HG03378 (cell line): ENCODE measurements around the gene IFNLR1.

ENCODE experiments used
- ATAC-seq: cut with Tn5 transposase; IDR thresholded peaks from one replicate; pipeline ENCODE4 v1.9.1; 2021; ENCODE audit warnings: mild to moderate bottlenecking, moderate library complexity; ENCODE audit not compliant: unreplicated experiment

IFNLR1 gene

DNA sequence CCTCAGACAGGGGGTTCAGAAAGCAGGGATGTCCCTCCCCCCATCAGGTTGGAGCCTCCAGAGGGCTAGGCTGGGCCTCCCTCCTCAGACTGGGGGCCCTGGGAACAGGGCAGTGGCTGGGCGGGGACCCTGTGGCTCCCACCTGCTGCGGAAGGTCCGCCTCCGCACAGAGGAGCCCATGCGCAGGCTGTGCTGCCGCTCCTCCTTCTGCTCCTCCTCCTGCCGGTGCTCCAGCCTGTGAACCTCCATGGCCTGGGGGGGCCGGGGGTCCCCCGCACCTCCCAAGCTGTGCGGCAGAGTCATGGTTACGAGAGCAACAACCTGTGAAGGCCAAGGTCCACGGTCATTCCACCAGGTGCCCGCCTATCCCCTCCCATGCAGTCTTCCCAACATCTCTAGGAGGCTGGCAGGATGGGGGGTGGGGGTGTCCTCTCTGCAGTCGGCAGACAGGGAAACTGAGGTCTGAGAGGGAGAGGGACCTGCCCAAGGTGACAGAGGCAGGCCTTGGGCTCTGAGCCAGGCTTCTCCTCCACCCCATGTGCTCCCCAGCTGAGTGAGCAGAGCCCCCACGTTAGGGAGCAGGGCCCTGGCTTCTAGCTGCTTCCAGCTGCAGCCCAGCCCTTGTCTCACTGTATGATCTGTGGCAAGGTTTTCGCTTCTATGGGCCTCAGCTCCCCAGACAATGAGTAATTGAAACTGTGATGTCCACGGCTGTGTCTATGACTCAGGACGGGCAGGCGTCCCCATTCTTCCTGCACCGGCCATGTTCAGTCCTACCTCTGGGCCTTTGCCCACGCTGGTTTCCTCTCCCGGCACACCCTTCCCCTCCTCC lies 78.5 kb downstream of the IFNLR1 start:
- no peak for ATAC-seq

DNA sequence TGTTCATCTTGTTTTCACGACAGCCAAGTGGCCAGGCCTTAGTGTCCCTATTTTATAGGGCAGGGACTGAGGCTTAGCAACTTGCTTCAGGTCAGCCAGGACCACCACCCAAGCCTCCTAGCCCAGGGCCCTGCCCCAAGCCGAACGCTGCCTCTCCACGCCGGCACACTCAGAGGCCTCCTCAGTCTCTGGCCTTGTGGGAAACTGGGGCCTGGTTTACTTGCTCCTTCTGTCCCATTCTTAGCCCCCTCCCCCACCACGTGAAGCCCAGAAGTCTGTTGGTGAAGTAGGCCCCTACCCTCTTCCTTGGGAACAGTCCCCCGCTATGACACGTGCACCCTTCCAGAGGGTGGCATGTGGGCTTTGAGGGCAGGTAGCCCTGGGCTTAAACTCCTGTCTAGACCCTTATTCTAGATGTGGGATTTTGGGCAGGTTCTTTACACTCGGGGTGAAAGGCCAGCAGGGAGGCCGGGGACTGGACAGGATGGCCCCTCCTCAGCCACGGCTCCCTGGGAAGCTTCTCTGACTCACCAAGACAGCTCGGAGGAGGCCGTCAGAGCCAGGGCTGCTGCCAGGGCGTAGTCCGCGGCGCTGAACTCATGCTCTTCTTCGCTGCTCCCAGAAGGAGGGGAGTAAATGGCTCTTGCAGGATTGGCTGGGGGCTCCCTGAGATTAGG lies 79.5 kb downstream of the IFNLR1 start:
- no peak for ATAC-seq

DNA sequence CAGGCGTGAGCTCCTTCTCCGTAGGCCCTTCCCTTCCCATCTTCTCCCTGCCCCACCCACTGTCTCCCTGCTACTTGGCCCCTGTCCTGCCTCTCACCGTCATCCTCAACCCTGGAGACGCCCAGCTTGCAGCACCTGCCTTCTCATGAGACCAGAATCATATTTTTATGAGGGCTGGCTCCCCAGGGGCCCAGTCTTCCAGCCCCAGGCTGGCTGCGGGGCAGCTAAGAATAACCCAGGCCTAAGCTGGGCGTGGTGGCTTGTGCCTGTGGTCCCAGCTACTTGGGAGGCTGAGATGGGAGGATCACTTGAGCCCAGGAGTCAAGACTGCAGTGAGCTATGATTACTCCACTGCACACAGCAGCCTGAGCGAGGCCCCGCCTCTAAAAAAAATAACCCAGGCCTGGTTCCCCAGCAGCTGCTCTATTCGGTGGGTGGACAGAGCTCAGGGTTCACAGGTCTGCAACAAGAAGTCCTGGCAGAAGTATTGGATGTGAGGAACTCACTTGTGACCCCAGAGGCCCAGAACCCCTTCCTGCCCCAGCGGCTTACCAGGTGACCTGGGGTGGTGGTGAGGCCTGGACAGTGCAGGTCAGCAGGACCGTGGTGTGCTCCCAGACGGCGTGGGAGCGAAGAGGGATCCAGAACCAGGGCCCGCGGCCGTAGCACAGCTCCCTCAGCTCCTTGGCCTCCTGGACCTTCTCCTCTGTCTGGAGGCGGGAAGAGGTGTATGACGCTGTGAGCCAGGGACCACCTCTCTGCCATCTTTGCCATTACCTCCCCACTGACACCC lies 81.5 kb downstream of the IFNLR1 start:
- ATAC-seq: no peak

DNA sequence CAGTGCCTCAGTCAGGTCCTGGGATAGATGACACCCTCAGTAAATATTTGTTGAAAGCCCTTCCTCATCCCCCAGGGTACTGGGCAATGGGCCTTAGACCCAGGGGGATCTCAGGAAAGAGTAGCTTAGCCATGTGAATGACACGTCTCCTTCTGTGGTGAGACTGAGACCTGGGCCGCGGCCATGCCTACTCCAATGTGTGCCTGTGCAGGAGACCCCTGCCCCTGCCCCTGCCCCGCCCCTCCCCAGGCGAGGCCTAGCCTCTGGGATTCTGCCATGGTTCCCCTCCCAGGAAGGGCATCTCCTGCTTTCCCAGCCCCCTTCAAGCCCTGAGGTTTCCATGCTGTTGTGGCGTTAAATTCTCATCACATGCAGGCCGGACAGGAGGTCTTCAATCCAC lies 82.2 kb downstream of the IFNLR1 start:
- ATAC-seq: no peak
